ENCODE data around the gene PLEKHM3. TPM values are rescaled to one million over a fixed set of nuclear protein-coding genes. Genes with fewer than 3 reads are reported as not detected.
A peak's percentile ranks its signal among the peaks of the same experiment; 100 is the strongest.

PLEKHM3 gene
- 1 to 10 TPM; 6.4 to 8.2 (median 7.2) TPM for total RNA-seq (2021; fragmentation: NEBNext Ultra II Directional; extraction: Animal tissue kit (Norgen Biotek cat#: 25700))
- long read RNA-seq, partial matches to known transcripts, result 0 of 4 reads
- long read RNA-seq, other reads (novel, unspliced or antisense), result 4 of 4 reads

GRCh38 chr2:208025037-208025813 is at the start of gene PLEKHM3:
Gene PLEKHM3, minus strand, starts transcription at chr2:208025527. Its CDS starts 23,888 bp downstream, at chr2:208001639.
- H3K27ac Mint-ChIP-seq, result peak within 1 kb of the TSS; percentile 78
- no peaks in the 10 kb centered on the region for H3K9me3 Mint-ChIP-seq
- no peaks in the 10 kb centered on the region for H3K36me3 Mint-ChIP-seq (ENCODE audit: low read depth)
- TF ChIP-seq CTCF (IDR thresholded peaks at IDR 0.05), result no peak
- H3K4me1 Mint-ChIP-seq (ENCODE audit: low read depth), result peaks cover 19% of the 10 kb centered on the region
- peak within 1 kb of the TSS; percentile 95 for H3K4me3 Mint-ChIP-seq
- peak; percentile 68 for DNase-seq
- H3K27me3 Mint-ChIP-seq (ENCODE audit: insufficient read depth), result peaks cover 6% of the 10 kb centered on the region; the same call in 1 of the 2 replicates

GRCh38 chr2:208074610-208075356 is 49.5 kb upstream of the PLEKHM3 start:
- no peak for DNase-seq

GRCh38 chr2:208072250-208072892 is 47.0 kb upstream of the PLEKHM3 start:
- Mint-ChIP-seq H3K4me3 (no peak overlapping the region), H3K4me1 (ENCODE audit: low read depth) (peaks cover 16% of the 10 kb centered on the region), H3K27me3 (ENCODE audit: insufficient read depth) (peaks cover 4% of the 10 kb centered on the region), H3K36me3 (ENCODE audit: low read depth) (no peaks in the 10 kb centered on the region), H3K9me3 (no peaks in the 10 kb centered on the region), H3K27ac (no peak overlapping the region)
- DNase-seq, result peak; percentile 64
- TF ChIP-seq CTCF (IDR thresholded peaks at IDR 0.05), result peak; percentile 92

More at GRCh38 chr2:208074610-208075356, 49.5 kb upstream of the PLEKHM3 start:
- no peak for TF ChIP-seq CTCF (IDR thresholded peaks at IDR 0.05)
- peaks cover 8% of the 10 kb centered on the region for H3K4me1 Mint-ChIP-seq (ENCODE audit: low read depth)
- H3K27ac Mint-ChIP-seq, result no peak overlapping the region
- no peaks in the 10 kb centered on the region for H3K9me3 Mint-ChIP-seq
- H3K27me3 Mint-ChIP-seq (ENCODE audit: insufficient read depth), result peaks cover 11% of the 10 kb centered on the region
- H3K4me3 Mint-ChIP-seq, result no peak overlapping the region
- no peaks in the 10 kb centered on the region for H3K36me3 Mint-ChIP-seq (ENCODE audit: low read depth)

- Mint-ChIP-seq H3K9me3 (no peaks in the 10 kb centered on the region), H3K27ac (0 out of 2 replicates have a peak overlapping the region, but pooled peaks have one; percentile 31), H3K4me1 (ENCODE audit: low read depth) (peaks cover 25% of the 10 kb centered on the region), H3K4me3 (peak overlapping the region; percentile 39; the same call in 1 of the 2 replicates), H3K36me3 (ENCODE audit: low read depth) (no peaks in the 10 kb centered on the region), H3K27me3 (ENCODE audit: insufficient read depth) (no peaks in the 10 kb centered on the region)
- no peak for TF ChIP-seq CTCF (IDR thresholded peaks at IDR 0.05)
- DNase-seq, result peak; percentile 50
Observed at GRCh38 chr2:208069186-208069585, 43.9 kb upstream of the PLEKHM3 start.

- peaks cover 43% of the 10 kb centered on the region for H3K4me1 Mint-ChIP-seq (ENCODE audit: low read depth)
- no peak for DNase-seq
Observed at GRCh38 chr2:208066016-208066415, 40.7 kb upstream of the PLEKHM3 start.

More at GRCh38 chr2:208066016-208066415, 40.7 kb upstream of the PLEKHM3 start:
- Mint-ChIP-seq H3K36me3 (ENCODE audit: low read depth) (no peaks in the 10 kb centered on the region), H3K27me3 (ENCODE audit: insufficient read depth) (peaks cover 8% of the 10 kb centered on the region), H3K27ac (no peak overlapping the region), H3K9me3 (no peaks in the 10 kb centered on the region), H3K4me3 (no peak overlapping the region)
- TF ChIP-seq CTCF (IDR thresholded peaks at IDR 0.05), result no peak
